H1 (cell line): ENCODE measurements around the gene APEH. TPM values are rescaled to one million over a fixed set of nuclear protein-coding genes. Genes with fewer than 3 reads are reported as not detected.

Source experiments
- CTCF ChIA-PET: fragments of 300-600 bp; sonication (Branson Sonifier 250); formaldehyde crosslinking; loops from one replicate; lab custom pipeline; 2021; ENCODE audit not compliant: partially characterized antibody; lab: Charles Lee
- POLR2A ChIA-PET: fragments of 300-600 bp; sonication (Branson Sonifier 250); formaldehyde crosslinking; loops from one replicate; lab custom pipeline; 2021; ENCODE audit warnings: inconsistent platforms; ENCODE audit not compliant: partially characterized antibody; lab: Charles Lee
- DNase-seq, 2 experiments: peaks; one replicate each; pipeline versions ENCODE4 v3.0.0 to v3.0.0-alpha.2; 2010 to 2022; ENCODE audit warnings: low spot score in 2 of 2, low read depth in 1 of 2, mixed read lengths in 1 of 2
- FAIRE-seq: peaks from 2 replicates; lab custom pipeline; 2011; peaks lifted over from hg19 to GRCh38; lab: Jason Lieb, UNC
- H2AFZ ChIP-seq: 2 replicates; pipeline ENCODE4 v1.8.1; 2012; ENCODE audit warnings: low read length, inconsistent platforms
- H2AK5ac ChIP-seq: 2 replicates; pipeline ENCODE4 v1.6.1; 2013; ENCODE audit warnings: low read depth, low read length
- H2BK120ac ChIP-seq: replicated peaks from 2 replicates; pipeline ENCODE3; 2013; ENCODE audit warnings: low read depth, low read length, inconsistent platforms
- H2BK12ac ChIP-seq: 2 replicates; pipeline ENCODE4 v1.6.1; 2013; ENCODE audit warnings: low read depth, low read length
- H2BK15ac ChIP-seq: 2 replicates; pipeline ENCODE4 v1.6.1; 2013; ENCODE audit warnings: low read length
- H2BK20ac ChIP-seq: 2 replicates; pipeline ENCODE4 v1.6.1; 2013; ENCODE audit warnings: low read length
- H2BK5ac ChIP-seq: 2 replicates; pipeline ENCODE4 v1.6.1; 2013; ENCODE audit warnings: low read depth, low read length
- H3K14ac ChIP-seq: 2 replicates; pipeline ENCODE4 v1.6.1; 2013; ENCODE audit warnings: inconsistent platforms; ENCODE audit not compliant: insufficient read length
- H3K18ac ChIP-seq: 2 replicates; pipeline ENCODE4 v1.6.1; 2013; ENCODE audit warnings: low read length; ENCODE audit errors: extremely low read depth
- H3K23ac ChIP-seq: 2 replicates; pipeline ENCODE4 v1.6.1; 2013; ENCODE audit warnings: inconsistent platforms; ENCODE audit not compliant: insufficient read length
- H3K23me2 ChIP-seq: 2 replicates; pipeline ENCODE4 v1.6.1; 2013; ENCODE audit warnings: low read depth, low read length
- H3K27ac ChIP-seq: 2 replicates; pipeline ENCODE4 v1.6.1; 2011; ENCODE audit warnings: low read depth, low read length, inconsistent platforms
- H3K27me3 ChIP-seq, 4 experiments: replicated peaks in 1 of 4; 1 replicate in 1 of 4; 2 replicates in 3 of 4; pipeline versions ENCODE4 v1.6.1 to v1.8.1; 2011 to 2013; ENCODE audit warnings: low read length in 3 of 4, mild to moderate bottlenecking in 3 of 4, inconsistent platforms in 2 of 4, mixed read lengths in 2 of 4, moderate library complexity in 1 of 4; ENCODE audit not compliant: control insufficient read depth in 3 of 4, insufficient read depth in 3 of 4; ENCODE audit errors: extremely low read depth in 1 of 4
- H3K36me3 ChIP-seq, 4 experiments: 2 replicates each; pipeline versions ENCODE4 v1.6.1 to v1.8.1; 2011 to 2013; ENCODE audit warnings: mild to moderate bottlenecking in 4 of 4, low read length in 3 of 4, moderate library complexity in 2 of 4, control low read depth in 1 of 4, inconsistent platforms in 1 of 4; ENCODE audit not compliant: insufficient read depth in 4 of 4, control insufficient read depth in 2 of 4
- H3K4ac ChIP-seq: replicated peaks from 2 replicates; pipeline ENCODE3; 2013; ENCODE audit warnings: low read length, low read depth, mixed read lengths, inconsistent platforms; ENCODE audit not compliant: insufficient read length
- H3K4me1 ChIP-seq, 4 experiments: replicated peaks in 1 of 4; 1 replicate in 1 of 4; 2 replicates in 3 of 4; pipeline versions ENCODE4 v1.6.1 to v1.8.1; 2011 to 2013; ENCODE audit warnings: low read length in 3 of 4, inconsistent platforms in 2 of 4, mixed read lengths in 1 of 4; ENCODE audit not compliant: insufficient read depth in 4 of 4, control insufficient read depth in 3 of 4
- H3K4me2 ChIP-seq, 2 experiments: 2 replicates each; pipeline versions ENCODE4 v1.6.1 to v1.8.1; 2011 to 2013; ENCODE audit warnings: low read depth in 2 of 2, low read length in 2 of 2, control low read depth in 1 of 2, inconsistent platforms in 1 of 2, mild to moderate bottlenecking in 1 of 2; ENCODE audit not compliant: insufficient read depth in 1 of 2
- H3K4me3 ChIP-seq, 4 experiments: fragments of 200-600, 300-600 bp in 1 of 4; sonication (generic), shearing (Covaris generic), sonication (Bioruptor Twin) in 1 of 4; 2 replicates each; pipeline versions ENCODE4 v1.5.1 to v1.8.1; 2011 to 2016; ENCODE audit warnings: low read length in 4 of 4, low read depth in 3 of 4, control low read depth in 2 of 4, inconsistent platforms in 2 of 4, mild to moderate bottlenecking in 2 of 4, mixed read lengths in 1 of 4, moderate library complexity in 1 of 4; ENCODE audit not compliant: insufficient read depth in 2 of 4; ENCODE audit errors: extremely low read depth in 1 of 4
- H3K56ac ChIP-seq: replicated peaks from 2 replicates; pipeline ENCODE3; 2013; ENCODE audit warnings: low read depth, mild to moderate bottlenecking, mixed read lengths, low read length, inconsistent platforms; ENCODE audit not compliant: insufficient read length
- H3K79me1 ChIP-seq: 2 replicates; pipeline ENCODE4 v1.6.1; 2013; ENCODE audit warnings: low read depth, low read length, control low read depth
- H3K79me2 ChIP-seq, 2 experiments: 2 replicates each; pipeline versions ENCODE4 v1.6.1 to v1.8.1; 2012 to 2013; ENCODE audit warnings: low read length in 2 of 2, mild to moderate bottlenecking in 2 of 2, inconsistent platforms in 1 of 2; ENCODE audit not compliant: insufficient read depth in 2 of 2, control insufficient read depth in 1 of 2
- H3K9ac ChIP-seq, 4 experiments: replicated peaks in 1 of 4; 1 replicate in 1 of 4; 2 replicates in 3 of 4; pipeline versions ENCODE4 v1.6.1 to v1.8.1; 2011 to 2013; ENCODE audit warnings: low read depth in 3 of 4, low read length in 3 of 4, control low read depth in 2 of 4, mild to moderate bottlenecking in 2 of 4, moderate library complexity in 2 of 4, inconsistent platforms in 1 of 4; ENCODE audit errors: extremely low read depth in 1 of 4
- H3K9me3 ChIP-seq, 2 experiments: 2 replicates each; pipeline versions ENCODE4 v1.6.1 to v1.8.1; 2012 to 2013; ENCODE audit warnings: mild to moderate bottlenecking in 2 of 2, moderate library complexity in 2 of 2, control low read depth in 1 of 2, inconsistent platforms in 1 of 2, low read depth in 1 of 2, low read length in 1 of 2, mixed read lengths in 1 of 2; ENCODE audit not compliant: insufficient read depth in 2 of 2
- H4K20me1 ChIP-seq, 2 experiments: replicated peaks in 1 of 2; 2 replicates each; pipeline versions ENCODE3 to v1.8.1; 2011 to 2013; ENCODE audit warnings: inconsistent platforms in 2 of 2, low read length in 2 of 2, mild to moderate bottlenecking in 1 of 2; ENCODE audit not compliant: insufficient read depth in 2 of 2, control insufficient read depth in 1 of 2
- H4K5ac ChIP-seq: 2 replicates; pipeline ENCODE4 v1.6.1; 2013; ENCODE audit warnings: low read length, low read depth, mixed read lengths, inconsistent platforms; ENCODE audit not compliant: insufficient read length
- H4K8ac ChIP-seq: 2 replicates; pipeline ENCODE4 v1.8.0; 2013; ENCODE audit warnings: mild to moderate bottlenecking, moderate library complexity, low read length, inconsistent platforms; ENCODE audit not compliant: insufficient read depth; ENCODE audit errors: extremely low read depth
- H4K91ac ChIP-seq: replicated peaks from 2 replicates; pipeline ENCODE3; 2013; ENCODE audit warnings: low read length, mixed read lengths, inconsistent platforms; ENCODE audit not compliant: insufficient read length
- NRF1 ChIP-seq: IDR thresholded peaks from 2 replicates; pipeline ENCODE4 v1.6.1; 2011; ENCODE audit warnings: mild to moderate bottlenecking, low read depth, low read length, improper control_type of control experiment
- PHF8 ChIP-seq: fragments of 200-600 bp; sonication (generic); conservative IDR thresholded peaks from 2 replicates; pipeline ENCODE4 v1.7.1; 2012; ENCODE audit warnings: low read depth, mild to moderate bottlenecking, inconsistent platforms, low read length, moderate library complexity
- SIRT6 ChIP-seq: IDR thresholded peaks from one replicate; pipeline ENCODE4 v1.7.1; 2012; ENCODE audit warnings: low read length, inconsistent platforms
- WGBS, 2 experiments: shearing (Covaris generic) in 1 of 2; methylation state at CpG; one replicate each; pipeline versions ENCODE4 v1.1.6 to v1.1.7; 2013 to 2015; ENCODE audit warnings: low lambda C conversion rate in 2 of 2, mixed read lengths in 2 of 2, inconsistent platforms in 1 of 2, low coverage in 1 of 2, missing lambda C conversion rate in 1 of 2; ENCODE audit not compliant: insufficient replicate concordance in 2 of 2, insufficient coverage in 1 of 2, insufficient read length in 1 of 2; ENCODE audit errors: extremely low coverage in 1 of 2, missing lambda C conversion rate in 1 of 2; 5-methylcytosine and 5-hydroxymethylcytosine counted together
- polyA plus RNA-seq, 7 experiments: library from polyadenylated mRNA; depleted of rRNA in 3 of 7; stranded (reverse) in 5 of 7; unstranded in 2 of 7; fragments of >200 nt in 5 of 7; fragments of 200-250 nt in 2 of 7; gene quantifications; 1 replicate in 5 of 7; 2 replicates in 1 of 7; 4 replicates in 1 of 7; pipeline versions ENCODE4 v1.2.1 to v1.2.3, GENCODE V29; 2011 to 2013; ENCODE audit warnings: missing spikeins in 2 of 7, mixed read lengths in 2 of 7
- total RNA-seq: library from RNA; stranded (reverse); fragmentation: NEBNext Ultra II Directional; extraction: Animal tissue kit (Norgen Biotek cat#: 25700); gene quantifications from 2 replicates; pipeline ENCODE4 v1.2.1, GENCODE V29; 2021

APEH gene
- total and polyA plus RNA-seq, 2 of the 8 experiments (the other 6 are each of a cell fraction or from before 2014, with no cell fraction given), result 222 to 260 TPM

- Histone ChIP-seq H2BK20ac (no peak overlapping the region), H3K27ac (no peak overlapping the region), H2AK5ac (no peak overlapping the region), H2BK5ac (no peak overlapping the region), H4K5ac (no peak overlapping the region), H3K9ac (no peak overlapping the region), H3K27me3 (no peaks in the 10 kb centered on the region; a peak in 1 of 7 replicates), H3K18ac (no peak overlapping the region), H2AFZ (no peak overlapping the region), H3K36me3 (peaks cover 29 to 49% (median 42%) of the 10 kb centered on the region in 4 experiments), H4K8ac (no peak overlapping the region), H2BK12ac (no peak overlapping the region), H3K23me2 (peaks cover 13% of the 10 kb centered on the region; the same call in 1 of the 2 replicates), H3K14ac (no peak overlapping the region), H2BK15ac (no peak overlapping the region), H3K4ac (no peak overlapping the region), H3K9me3 (no peaks in the 10 kb centered on the region), H4K20me1 (peaks cover 0 to 18% of the 10 kb centered on the region in 2 experiments), H3K79me1 (peaks cover 8% of the 10 kb centered on the region; the same call in 1 of the 2 replicates), H3K4me2 (no peak overlapping the region; a peak in 1 of 4 replicates), H3K4me3 (no peak overlapping the region), H4K91ac (no peak overlapping the region), H2BK120ac (no peak overlapping the region), H3K4me1 (peaks cover 0 to 8% (median 5%) of the 10 kb centered on the region in 4 experiments; a peak in 4 of 7 replicates), H3K79me2 (peaks cover 0 to 17% of the 10 kb centered on the region in 2 experiments; a peak in 1 of 4 replicates), H3K56ac (no peak overlapping the region), H3K23ac (no peak overlapping the region)
- 91% methylated on average over 11 of the region's 11 CpGs; no CpG with 5 or more reads in 1 of the 2 experiments for WGBS, 2 experiments
- ChIA-PET CTCF (interaction anchor here (1.1 to 3.2 kb wide), 4 partner anchors 22 to 221 kb away, joined by 3 to 17 read pairs (median 4); no protein-coding TSS in a partner anchor), POLR2A (interaction anchor here (1.2 to 1.5 kb wide), 4 partner anchors 25 to 264 kb away, joined by 3 to 4 read pairs (median 4); partner anchors contain the start of gene RHOA)
- no peak for DNase-seq
- no peak for FAIRE-seq
- no peak for TF ChIP-seq NRF1
- no peak for TF ChIP-seq SIRT6
- TF ChIP-seq PHF8, result no peak
These were observed 1.8 kb downstream of the APEH start for GRCh38 chr3:49675912-49676311.
